Peyer's patch (tissue), 4 donors: Measurements from ENCODE around the gene KCNA10. TPM values are rescaled to one million over a fixed set of nuclear protein-coding genes. Genes with fewer than 3 reads are reported as not detected.

Experiments used
- DNase-seq, 3 donors: peaks; one replicate each; pipeline ENCODE4 v3.0.0-alpha.2; 2017 to 2019
- H3K27ac ChIP-seq, 4 donors: fragments of 200-600 bp; sonication (generic); one replicate each; pipeline ENCODE4 v1.5.1; 2016 to 2019
- H3K27me3 ChIP-seq, 2 donors: fragments of 200-600 bp; sonication (generic); one replicate each; pipeline ENCODE4 v1.5.1; 2019
- H3K36me3 ChIP-seq, 3 donors: fragments of 200-600 bp; sonication (generic); one replicate each; pipeline ENCODE4 v1.5.1; 2016 to 2019
- H3K4me1 ChIP-seq, 4 donors: fragments of 200-600 bp; sonication (generic); one replicate each; pipeline ENCODE4 v1.5.1; 2016 to 2019
- H3K4me3 ChIP-seq, 4 donors: fragments of 200-600 bp; sonication (generic); 1 replicate in 3 of 4; 2 replicates in 1 of 4; pipeline ENCODE4 v1.5.1; 2016 to 2019; ENCODE audit warnings: mild to moderate bottlenecking in 1 of 4
- H3K9me3 ChIP-seq, 4 donors: fragments of 200-600 bp; sonication (generic); one replicate each; pipeline ENCODE4 v1.5.1; 2016 to 2019; ENCODE audit warnings: mild to moderate bottlenecking in 1 of 4
- POLR2A ChIP-seq, 2 donors: fragments of 450-650 bp; IDR thresholded peaks; one replicate each; pipeline ENCODE4 v1.5.1; 2017; ENCODE audit warnings: antibody characterized with exemption in 2 of 2, mild to moderate bottlenecking in 2 of 2, moderate library complexity in 2 of 2
- total RNA-seq, 4 donors: library from RNA; depleted of rRNA; stranded (reverse); fragments of >200 nt; gene quantifications; one replicate each; pipeline ENCODE4 v1.1.0, GENCODE V29; 2016
- TF ChIP-seq, protein P1 (sequence below), 6 experiments: fragments of 450-650 bp in 4 of 6; fragments of 200-600 bp in 2 of 6; sonication (generic) in 1 of 6; IDR thresholded peaks; one replicate each; pipeline ENCODE4 v1.5.1; 2017 to 2019; ENCODE audit warnings: antibody characterized with exemption in 6 of 6, mild to moderate bottlenecking in 3 of 6, moderate library complexity in 1 of 6

The KCNA10 gene
- total RNA-seq, 4 donors from 2014 or later: not detected

DNA sequence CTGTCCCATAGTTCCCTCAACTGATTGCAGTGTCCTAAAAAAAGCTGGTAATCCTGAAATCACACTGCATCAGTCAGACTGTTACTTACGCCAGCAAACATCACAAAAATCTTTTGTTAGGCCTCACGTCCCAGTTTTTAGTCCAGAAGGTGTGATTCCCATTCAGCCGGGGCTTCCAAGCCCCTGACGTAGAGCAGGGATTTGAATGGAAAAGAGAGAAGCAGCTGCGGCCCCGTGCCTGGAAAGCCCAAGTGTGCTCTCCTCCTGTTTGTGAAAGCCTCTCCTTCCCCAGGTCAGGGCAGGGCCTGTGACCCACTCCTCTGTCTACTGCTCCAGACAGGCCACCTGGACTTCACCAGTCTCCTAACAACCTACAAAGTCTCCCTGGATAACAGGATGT, 20.7 kb downstream of the KCNA10 start:
- H3K36me3 ChIP-seq: no peaks in the 10 kb centered on the region
- no peak overlapping the region for H3K4me3 ChIP-seq
- DNase-seq: no peak
- no peaks in the 10 kb centered on the region for H3K9me3 ChIP-seq
- no peaks in the 10 kb centered on the region for H3K27me3 ChIP-seq
- no peak overlapping the region for H3K27ac ChIP-seq
- no peaks in the 10 kb centered on the region for H3K4me1 ChIP-seq
- TF ChIP-seq POLR2A (IDR thresholded peaks at IDR 0.05): no peak
- TF ChIP-seq, protein P1, sequence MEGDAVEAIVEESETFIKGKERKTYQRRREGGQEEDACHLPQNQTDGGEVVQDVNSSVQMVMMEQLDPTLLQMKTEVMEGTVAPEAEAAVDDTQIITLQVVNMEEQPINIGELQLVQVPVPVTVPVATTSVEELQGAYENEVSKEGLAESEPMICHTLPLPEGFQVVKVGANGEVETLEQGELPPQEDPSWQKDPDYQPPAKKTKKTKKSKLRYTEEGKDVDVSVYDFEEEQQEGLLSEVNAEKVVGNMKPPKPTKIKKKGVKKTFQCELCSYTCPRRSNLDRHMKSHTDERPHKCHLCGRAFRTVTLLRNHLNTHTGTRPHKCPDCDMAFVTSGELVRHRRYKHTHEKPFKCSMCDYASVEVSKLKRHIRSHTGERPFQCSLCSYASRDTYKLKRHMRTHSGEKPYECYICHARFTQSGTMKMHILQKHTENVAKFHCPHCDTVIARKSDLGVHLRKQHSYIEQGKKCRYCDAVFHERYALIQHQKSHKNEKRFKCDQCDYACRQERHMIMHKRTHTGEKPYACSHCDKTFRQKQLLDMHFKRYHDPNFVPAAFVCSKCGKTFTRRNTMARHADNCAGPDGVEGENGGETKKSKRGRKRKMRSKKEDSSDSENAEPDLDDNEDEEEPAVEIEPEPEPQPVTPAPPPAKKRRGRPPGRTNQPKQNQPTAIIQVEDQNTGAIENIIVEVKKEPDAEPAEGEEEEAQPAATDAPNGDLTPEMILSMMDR (IDR thresholded peaks at IDR 0.05): no peak

DNA sequence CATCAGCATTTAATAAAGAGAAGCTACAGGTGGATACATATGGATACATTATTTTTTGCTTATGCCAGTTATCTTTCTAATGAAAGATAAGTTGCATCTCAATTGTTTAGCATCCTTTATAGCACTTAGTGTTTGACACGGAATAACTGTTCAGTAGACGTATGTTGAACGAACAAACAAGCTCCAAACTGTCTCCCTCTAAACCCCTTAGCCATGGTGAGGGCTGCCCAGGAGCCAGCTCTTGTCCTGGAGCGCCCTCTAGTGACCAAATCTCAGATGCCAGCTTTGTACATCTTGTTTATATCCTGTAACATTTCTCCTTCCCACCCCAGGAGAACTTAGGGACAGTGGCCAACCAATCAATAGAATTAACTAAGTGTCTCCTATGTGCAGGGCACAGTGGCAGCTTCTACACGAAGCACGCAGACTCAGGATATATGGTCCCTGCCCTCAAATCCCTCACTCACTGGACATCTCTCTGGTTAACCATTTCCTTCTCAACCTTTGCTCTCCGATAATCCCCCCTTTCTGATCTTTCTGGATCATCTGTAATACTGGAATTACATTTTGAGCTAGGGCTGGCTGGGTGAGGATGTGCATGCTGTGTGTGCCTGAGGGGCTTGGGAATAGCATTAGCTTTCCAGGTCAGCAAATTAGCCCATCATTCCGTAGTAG, 22.9 kb downstream of the KCNA10 start:
- no peak overlapping the region for H3K4me3 ChIP-seq

DNA sequence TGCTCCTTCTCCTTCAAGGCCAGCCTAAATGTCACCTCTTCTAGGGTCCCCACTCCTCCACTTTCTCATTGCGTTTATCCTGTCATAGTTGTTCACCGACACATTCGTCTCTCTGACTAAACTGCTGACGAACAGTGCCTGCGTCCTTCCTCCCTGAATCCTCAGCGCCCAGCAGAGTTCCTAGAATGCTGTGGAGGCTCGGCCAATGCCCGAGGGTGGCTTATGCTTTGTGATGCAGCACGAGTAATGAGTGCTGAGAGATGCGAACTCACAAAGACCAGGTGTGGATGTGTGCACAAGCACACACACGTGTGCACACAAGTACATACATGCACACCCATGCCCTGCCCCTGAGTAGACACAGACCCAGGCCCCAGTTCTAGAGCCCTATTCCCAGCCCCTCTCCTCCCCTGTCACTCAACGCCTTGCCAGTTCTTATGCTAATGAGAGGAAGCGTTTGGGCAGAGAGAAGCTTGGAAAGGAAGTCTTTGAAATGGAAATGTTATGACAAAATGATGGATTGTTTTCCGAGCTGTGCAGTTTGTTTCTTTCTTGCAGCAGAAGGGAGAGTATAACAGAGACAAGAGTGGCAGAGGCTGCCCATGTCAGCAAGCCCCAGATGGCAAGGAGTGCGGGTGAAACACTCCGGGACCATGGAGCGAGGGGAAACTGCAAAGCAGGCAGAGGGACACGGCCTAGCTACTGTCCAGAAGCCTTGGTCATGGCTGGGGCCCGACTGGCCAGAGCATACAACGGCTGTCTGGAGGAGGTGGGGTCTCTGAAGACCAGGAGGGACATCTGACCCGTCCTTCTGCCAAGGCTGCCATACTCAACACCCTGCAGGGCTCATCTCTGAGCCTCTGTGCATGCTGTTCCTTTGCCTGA, 24.2 kb downstream of the KCNA10 start:
- H3K27ac ChIP-seq: no peak overlapping the region
- H3K27me3 ChIP-seq: no peaks in the 10 kb centered on the region
- no peaks in the 10 kb centered on the region for H3K36me3 ChIP-seq
- no peaks in the 10 kb centered on the region for H3K4me1 ChIP-seq
- no peak for TF ChIP-seq POLR2A (IDR thresholded peaks at IDR 0.05)
- TF ChIP-seq, protein P1 (IDR thresholded peaks at IDR 0.05): no peak
- no peaks in the 10 kb centered on the region for H3K9me3 ChIP-seq
- H3K4me3 ChIP-seq: no peak overlapping the region
- no peak for DNase-seq

More for the DNA sequence above, 22.9 kb downstream of the KCNA10 start:
- no peaks in the 10 kb centered on the region for H3K36me3 ChIP-seq
- peak; percentile 66 to 93 (median 76) for DNase-seq
- H3K4me1 ChIP-seq: no peaks in the 10 kb centered on the region
- H3K27ac ChIP-seq: no peak overlapping the region
- TF ChIP-seq POLR2A (IDR thresholded peaks at IDR 0.05): no peak
- TF ChIP-seq, protein P1 (IDR thresholded peaks at IDR 0.05): peak; percentile 35 to 94 (median 90)
- H3K9me3 ChIP-seq: no peaks in the 10 kb centered on the region
- no peaks in the 10 kb centered on the region for H3K27me3 ChIP-seq

DNA sequence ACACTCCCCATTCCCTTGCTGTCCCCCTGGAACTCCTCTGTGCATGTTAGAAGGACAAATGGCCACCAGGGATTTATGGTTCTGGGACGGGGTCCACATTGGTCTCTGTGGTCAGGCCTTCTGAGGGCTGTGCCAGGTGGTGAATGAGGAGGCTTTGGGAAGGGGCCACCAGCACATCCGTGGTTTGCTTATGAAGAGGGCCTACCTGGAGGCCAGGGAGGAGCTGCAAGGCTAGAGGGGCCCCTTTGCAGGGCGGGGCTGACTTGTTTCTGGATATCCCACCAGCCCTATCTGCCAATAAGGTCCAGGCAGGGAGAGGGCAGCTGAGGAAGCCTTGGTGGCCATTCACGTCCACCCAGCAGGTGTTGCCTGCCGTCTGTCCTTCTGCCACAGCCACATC, 24.9 kb downstream of the KCNA10 start:
- H3K9me3 ChIP-seq: no peaks in the 10 kb centered on the region
- H3K36me3 ChIP-seq: no peaks in the 10 kb centered on the region
- TF ChIP-seq, protein P1 (IDR thresholded peaks at IDR 0.05): no peak
- TF ChIP-seq POLR2A (IDR thresholded peaks at IDR 0.05): no peak
- H3K27ac ChIP-seq: no peak overlapping the region
- no peaks in the 10 kb centered on the region for H3K27me3 ChIP-seq
- H3K4me3 ChIP-seq: no peak overlapping the region
- no peaks in the 10 kb centered on the region for H3K4me1 ChIP-seq
- DNase-seq: no peak

DNA sequence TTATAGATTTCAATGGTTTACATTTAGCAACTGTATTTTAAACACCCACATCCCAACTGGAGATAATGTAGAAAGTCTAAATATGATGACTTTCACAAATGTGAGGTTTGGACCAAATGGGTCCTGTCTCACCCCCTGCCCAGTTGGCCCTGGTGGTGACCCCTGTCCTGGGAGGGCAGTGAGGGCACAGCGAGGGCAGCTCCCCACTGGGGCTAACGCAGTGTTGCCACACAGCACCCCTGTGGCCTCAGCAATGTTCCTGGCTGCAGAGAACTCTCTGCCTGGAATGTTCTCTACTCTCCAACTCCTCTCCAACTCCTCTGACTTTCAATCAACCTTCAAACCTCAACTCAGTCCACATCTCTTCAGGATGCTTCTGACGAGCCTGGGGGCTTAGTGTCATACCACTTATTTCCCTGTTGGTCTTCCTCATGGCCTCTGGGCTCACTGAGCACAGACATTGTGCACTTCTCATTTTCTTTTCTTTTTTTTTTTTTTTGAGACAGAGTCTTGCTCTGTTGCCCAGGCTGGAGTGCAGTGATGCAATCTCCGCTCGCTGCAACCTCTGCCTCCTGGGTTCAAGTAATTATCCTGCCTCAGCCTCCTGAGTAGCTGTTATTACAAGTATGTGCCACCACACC, 25.8 kb downstream of the KCNA10 start:
- Histone ChIP-seq H3K9me3 (no peaks in the 10 kb centered on the region), H3K27me3 (no peaks in the 10 kb centered on the region), H3K27ac (no peak overlapping the region), H3K4me1 (no peaks in the 10 kb centered on the region), H3K36me3 (no peaks in the 10 kb centered on the region), H3K4me3 (no peak overlapping the region)
- DNase-seq: no peak
- no peak for TF ChIP-seq POLR2A (IDR thresholded peaks at IDR 0.05)
- TF ChIP-seq, protein P1 (IDR thresholded peaks at IDR 0.05): no peak
